HEK293 (cell line): ENCODE data around the gene KRTAP5-2.
A peak's percentile ranks its signal among the peaks of the same experiment; 100 is the strongest.

ENCODE experiments used
- CTCF ChIA-PET: fragments of 350-600 bp; formaldehyde crosslinking; extraction: SDS; loops from one replicate; lab custom pipeline; 2021; ENCODE audit warnings: antibody characterized with exemption; lab: Yijun Ruan, JAX
- POLR2A ChIA-PET: fragments of 300-600 bp; formaldehyde crosslinking; extraction: SDS; loops from one replicate; lab custom pipeline; 2020; ENCODE audit warnings: antibody characterized with exemption, inconsistent platforms; lab: Yijun Ruan, JAX
- H3K27ac ChIP-seq: fragments of 200-500 bp; sonication (Bioruptor generic); 2 replicates; pipeline ENCODE4 v1.5.1; 2014; ENCODE audit warnings: low read depth, low read length, control low read depth, inconsistent platforms; ENCODE audit errors: extremely low read depth
- H3K36me3 ChIP-seq, 2 experiments: fragments of 200-500 bp in 1 of 2; sonication (Bioruptor generic) in 1 of 2; 1 replicate in 1 of 2; 2 replicates in 1 of 2; pipeline ENCODE4 v1.5.1; 2014 to 2017; ENCODE audit warnings: inconsistent platforms in 2 of 2, low read length in 2 of 2; ENCODE audit not compliant: control insufficient read depth in 2 of 2, insufficient read depth in 1 of 2
- H3K4me1 ChIP-seq: fragments of 200-500 bp; sonication (Bioruptor generic); 2 replicates; pipeline ENCODE4 v1.5.1; 2014; ENCODE audit warnings: mild to moderate bottlenecking, low read length, inconsistent platforms; ENCODE audit not compliant: control insufficient read depth, insufficient read depth
- H3K4me3 ChIP-seq: 2 replicates; pipeline ENCODE4 v1.5.1; 2011; ENCODE audit warnings: low read depth, mild to moderate bottlenecking, control low read depth, low read length, moderate library complexity
- H3K9me3 ChIP-seq: fragments of 200-500 bp; sonication (Bioruptor generic); 2 replicates; pipeline ENCODE4 v1.5.1; 2014; ENCODE audit warnings: low read depth, low read length, inconsistent platforms; ENCODE audit not compliant: control insufficient read depth, insufficient read depth
- KLF10 ChIP-seq: fragments of 450-650 bp; IDR thresholded peaks from 2 replicates; pipeline ENCODE4 v1.5.1; 2018; ENCODE audit warnings: missing biosample characterization, mild to moderate bottlenecking, missing genetic modification characterization
- MYNN ChIP-seq: fragments of 450-650 bp; formaldehyde crosslinking; IDR thresholded peaks from 2 replicates; pipeline ENCODE4 v1.5.1; 2016; ENCODE audit warnings: missing biosample characterization, missing genetic modification characterization, borderline replicate concordance
- OVOL3 ChIP-seq: fragments of 450-650 bp; formaldehyde crosslinking; IDR thresholded peaks from 2 replicates; pipeline ENCODE4 v1.5.1; 2016; ENCODE audit warnings: missing biosample characterization, missing genetic modification characterization
- SALL2 ChIP-seq: fragments of 450-650 bp; formaldehyde crosslinking; IDR thresholded peaks from 2 replicates; pipeline ENCODE4 v1.5.0; 2017; ENCODE audit warnings: missing biosample characterization, mild to moderate bottlenecking, missing genetic modification characterization, borderline replicate concordance
- ZIC2 ChIP-seq: fragments of 450-650 bp; formaldehyde crosslinking; IDR thresholded peaks from 2 replicates; pipeline ENCODE4 v1.5.1; 2016; ENCODE audit warnings: missing biosample characterization, missing genetic modification characterization
- ZNF112 ChIP-seq: fragments of 450-650 bp; formaldehyde crosslinking; IDR thresholded peaks from 2 replicates; pipeline ENCODE4 v1.5.0; 2017; ENCODE audit warnings: missing biosample characterization, missing genetic modification characterization
- ZNF341 ChIP-seq: fragments of 450-650 bp; formaldehyde crosslinking; IDR thresholded peaks from 2 replicates; pipeline ENCODE4; 2016; ENCODE audit warnings: low read depth, missing biosample characterization, missing genetic modification characterization
- ZNF37A ChIP-seq: fragments of 450-650 bp; IDR thresholded peaks from 2 replicates; pipeline ENCODE4 v1.5.1; 2018; ENCODE audit warnings: missing biosample characterization, missing genetic modification characterization
- ZNF510 ChIP-seq: fragments of 450-650 bp; formaldehyde crosslinking; IDR thresholded peaks from 2 replicates; pipeline ENCODE4 v1.5.1; 2018; ENCODE audit warnings: mild to moderate bottlenecking, missing genetic modification characterization, missing biosample characterization; ENCODE audit not compliant: insufficient replicate concordance
- ZNF626 ChIP-seq: fragments of 450-650 bp; sonication (Bioruptor Pico); formaldehyde crosslinking; IDR thresholded peaks from 2 replicates; pipeline ENCODE4 v1.5.1; 2018; ENCODE audit warnings: missing biosample characterization, missing genetic modification characterization, inconsistent platforms
- ZNF670 ChIP-seq: fragments of 450-650 bp; formaldehyde crosslinking; IDR thresholded peaks from 2 replicates; pipeline ENCODE4 v1.5.1; 2016; ENCODE audit warnings: missing biosample characterization, missing genetic modification characterization, low read depth
- ZNF776 ChIP-seq: fragments of 450-650 bp; formaldehyde crosslinking; IDR thresholded peaks from 2 replicates; pipeline ENCODE4 v1.5.0; 2017; ENCODE audit warnings: missing biosample characterization, missing genetic modification characterization, borderline replicate concordance
- ZSCAN30 ChIP-seq: fragments of 450-650 bp; IDR thresholded peaks from 2 replicates; pipeline ENCODE4 v1.5.1; 2018; ENCODE audit warnings: missing biosample characterization, mild to moderate bottlenecking, missing genetic modification characterization, moderate library complexity
- TF ChIP-seq, protein P1 (sequence below): fragments of 450-650 bp; formaldehyde crosslinking; IDR thresholded peaks from 2 replicates; pipeline ENCODE4 v1.5.1; 2016; ENCODE audit warnings: missing biosample characterization, missing genetic modification characterization
- TF ChIP-seq, protein P2 (sequence below): fragments of 450-650 bp; formaldehyde crosslinking; IDR thresholded peaks from 2 replicates; pipeline ENCODE4 v1.5.1; 2016; ENCODE audit warnings: missing biosample characterization, missing genetic modification characterization
- TF ChIP-seq, protein P3 (sequence below): IDR thresholded peaks from 2 replicates; pipeline ENCODE4 v1.6.1; 2011; ENCODE audit warnings: mild to moderate bottlenecking, low read depth, low read length, borderline replicate concordance
- TF ChIP-seq, protein P4 (sequence below): fragments of 450-650 bp; formaldehyde crosslinking; conservative IDR thresholded peaks from 2 replicates; pipeline ENCODE4 v1.5.1; 2016; ENCODE audit warnings: low read depth, missing biosample characterization, missing genetic modification characterization
- TF ChIP-seq, protein P5 (sequence below): fragments of 450-650 bp; formaldehyde crosslinking; IDR thresholded peaks from 2 replicates; pipeline ENCODE4 v1.5.1; 2017; ENCODE audit warnings: missing biosample characterization, missing genetic modification characterization

KRTAP5-2 gene

DNA sequence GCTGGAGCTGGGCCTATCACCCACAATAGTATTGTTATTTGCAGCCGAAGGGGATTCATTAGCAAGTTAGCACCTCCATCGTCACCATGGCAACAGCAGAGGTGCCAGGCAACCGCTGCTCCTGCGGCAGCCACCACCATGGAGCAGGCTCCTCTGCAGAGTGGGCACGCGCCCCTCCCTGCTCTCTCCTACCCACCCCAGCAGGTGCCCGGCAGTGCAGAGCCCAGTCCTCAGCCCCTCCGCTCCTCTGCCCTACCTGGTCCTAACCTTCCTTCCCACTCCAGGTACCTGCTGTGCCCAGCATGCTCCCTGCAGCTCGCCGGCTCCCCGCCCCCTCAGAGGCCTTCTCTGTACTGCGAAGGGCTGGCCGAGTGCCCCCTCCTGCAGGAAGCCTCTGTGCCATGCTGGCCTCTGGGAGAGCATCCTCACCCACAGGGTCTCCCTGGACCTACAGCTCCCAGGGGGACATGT is 29.6 kb downstream of the KRTAP5-2 start:
- TF ChIP-seq, protein P1, sequence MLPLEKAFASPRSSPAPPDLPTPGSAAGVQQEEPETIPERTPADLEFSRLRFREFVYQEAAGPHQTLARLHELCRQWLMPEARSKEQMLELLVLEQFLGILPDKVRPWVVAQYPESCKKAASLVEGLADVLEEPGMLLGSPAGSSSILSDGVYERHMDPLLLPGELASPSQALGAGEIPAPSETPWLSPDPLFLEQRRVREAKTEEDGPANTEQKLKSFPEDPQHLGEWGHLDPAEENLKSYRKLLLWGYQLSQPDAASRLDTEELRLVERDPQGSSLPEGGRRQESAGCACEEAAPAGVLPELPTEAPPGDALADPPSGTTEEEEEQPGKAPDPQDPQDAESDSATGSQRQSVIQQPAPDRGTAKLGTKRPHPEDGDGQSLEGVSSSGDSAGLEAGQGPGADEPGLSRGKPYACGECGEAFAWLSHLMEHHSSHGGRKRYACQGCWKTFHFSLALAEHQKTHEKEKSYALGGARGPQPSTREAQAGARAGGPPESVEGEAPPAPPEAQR (tag by site-specific recombination), result no peak
- TF ChIP-seq, protein P2, sequence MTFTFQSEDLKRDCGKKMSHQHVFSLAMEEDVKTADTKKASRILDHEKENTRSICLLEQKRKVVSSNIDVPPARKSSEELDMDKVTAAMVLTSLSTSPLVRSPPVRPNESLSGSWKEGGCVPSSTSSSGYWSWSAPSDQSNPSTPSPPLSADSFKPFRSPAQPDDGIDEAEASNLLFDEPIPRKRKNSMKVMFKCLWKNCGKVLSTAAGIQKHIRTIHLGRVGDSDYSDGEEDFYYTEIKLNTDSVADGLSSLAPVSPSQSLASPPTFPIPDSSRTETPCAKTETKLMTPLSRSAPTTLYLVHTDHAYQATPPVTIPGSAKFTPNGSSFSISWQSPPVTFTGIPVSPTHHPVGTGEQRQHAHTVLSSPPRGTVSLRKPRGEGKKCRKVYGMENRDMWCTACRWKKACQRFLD (tag by site-specific recombination), result no peak
- no peak for TF ChIP-seq KLF10 (tag by site-specific recombination)
- peak; percentile 91 for TF ChIP-seq MYNN (tag by site-specific recombination)
- TF ChIP-seq ZNF341 (tag by site-specific recombination), result peak; percentile 62
- no peak for TF ChIP-seq ZNF37A (tag by site-specific recombination)
- TF ChIP-seq ZNF112 (tag by site-specific recombination), result no peak
- TF ChIP-seq, protein P3, sequence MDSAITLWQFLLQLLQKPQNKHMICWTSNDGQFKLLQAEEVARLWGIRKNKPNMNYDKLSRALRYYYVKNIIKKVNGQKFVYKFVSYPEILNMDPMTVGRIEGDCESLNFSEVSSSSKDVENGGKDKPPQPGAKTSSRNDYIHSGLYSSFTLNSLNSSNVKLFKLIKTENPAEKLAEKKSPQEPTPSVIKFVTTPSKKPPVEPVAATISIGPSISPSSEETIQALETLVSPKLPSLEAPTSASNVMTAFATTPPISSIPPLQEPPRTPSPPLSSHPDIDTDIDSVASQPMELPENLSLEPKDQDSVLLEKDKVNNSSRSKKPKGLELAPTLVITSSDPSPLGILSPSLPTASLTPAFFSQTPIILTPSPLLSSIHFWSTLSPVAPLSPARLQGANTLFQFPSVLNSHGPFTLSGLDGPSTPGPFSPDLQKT, result no peak
- TF ChIP-seq, protein P4, sequence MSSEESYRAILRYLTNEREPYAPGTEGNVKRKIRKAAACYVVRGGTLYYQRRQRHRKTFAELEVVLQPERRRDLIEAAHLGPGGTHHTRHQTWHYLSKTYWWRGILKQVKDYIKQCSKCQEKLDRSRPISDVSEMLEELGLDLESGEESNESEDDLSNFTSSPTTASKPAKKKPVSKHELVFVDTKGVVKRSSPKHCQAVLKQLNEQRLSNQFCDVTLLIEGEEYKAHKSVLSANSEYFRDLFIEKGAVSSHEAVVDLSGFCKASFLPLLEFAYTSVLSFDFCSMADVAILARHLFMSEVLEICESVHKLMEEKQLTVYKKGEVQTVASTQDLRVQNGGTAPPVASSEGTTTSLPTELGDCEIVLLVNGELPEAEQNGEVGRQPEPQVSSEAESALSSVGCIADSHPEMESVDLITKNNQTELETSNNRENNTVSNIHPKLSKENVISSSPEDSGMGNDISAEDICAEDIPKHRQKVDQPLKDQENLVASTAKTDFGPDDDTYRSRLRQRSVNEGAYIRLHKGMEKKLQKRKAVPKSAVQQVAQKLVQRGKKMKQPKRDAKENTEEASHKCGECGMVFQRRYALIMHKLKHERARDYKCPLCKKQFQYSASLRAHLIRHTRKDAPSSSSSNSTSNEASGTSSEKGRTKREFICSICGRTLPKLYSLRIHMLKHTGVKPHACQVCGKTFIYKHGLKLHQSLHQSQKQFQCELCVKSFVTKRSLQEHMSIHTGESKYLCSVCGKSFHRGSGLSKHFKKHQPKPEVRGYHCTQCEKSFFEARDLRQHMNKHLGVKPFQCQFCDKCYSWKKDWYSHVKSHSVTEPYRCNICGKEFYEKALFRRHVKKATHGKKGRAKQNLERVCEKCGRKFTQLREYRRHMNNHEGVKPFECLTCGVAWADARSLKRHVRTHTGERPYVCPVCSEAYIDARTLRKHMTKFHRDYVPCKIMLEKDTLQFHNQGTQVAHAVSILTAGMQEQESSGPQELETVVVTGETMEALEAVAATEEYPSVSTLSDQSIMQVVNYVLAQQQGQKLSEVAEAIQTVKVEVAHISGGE, result no peak
- peak; percentile 32; the same call in 1 of the 2 replicates for TF ChIP-seq ZIC2 (tag by site-specific recombination)
- no peak for TF ChIP-seq ZSCAN30
- TF ChIP-seq, protein P5, sequence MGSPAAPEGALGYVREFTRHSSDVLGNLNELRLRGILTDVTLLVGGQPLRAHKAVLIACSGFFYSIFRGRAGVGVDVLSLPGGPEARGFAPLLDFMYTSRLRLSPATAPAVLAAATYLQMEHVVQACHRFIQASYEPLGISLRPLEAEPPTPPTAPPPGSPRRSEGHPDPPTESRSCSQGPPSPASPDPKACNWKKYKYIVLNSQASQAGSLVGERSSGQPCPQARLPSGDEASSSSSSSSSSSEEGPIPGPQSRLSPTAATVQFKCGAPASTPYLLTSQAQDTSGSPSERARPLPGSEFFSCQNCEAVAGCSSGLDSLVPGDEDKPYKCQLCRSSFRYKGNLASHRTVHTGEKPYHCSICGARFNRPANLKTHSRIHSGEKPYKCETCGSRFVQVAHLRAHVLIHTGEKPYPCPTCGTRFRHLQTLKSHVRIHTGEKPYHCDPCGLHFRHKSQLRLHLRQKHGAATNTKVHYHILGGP (tag by site-specific recombination), result no peak
- TF ChIP-seq ZNF776 (tag by site-specific recombination), result no peak
- no peak for TF ChIP-seq OVOL3 (tag by site-specific recombination)
- TF ChIP-seq ZNF510 (tag by site-specific recombination), result no peak
- no peak for TF ChIP-seq ZNF670 (tag by site-specific recombination)
- TF ChIP-seq ZNF626 (tag by site-specific recombination), result no peak
- TF ChIP-seq SALL2 (tag by site-specific recombination), result no peak
- TF ChIP-seq, all 188 proteins: peak for 3
- Histone ChIP-seq H3K4me3 (no peak overlapping the region), H3K4me1 (no peaks in the 10 kb centered on the region; the same call in 1 of the 2 replicates), H3K27ac (no peak overlapping the region), H3K36me3 (peaks cover 0 to 13% of the 10 kb centered on the region in 2 experiments; a peak in 1 of 3 replicates), H3K9me3 (no peaks in the 10 kb centered on the region)
- POLR2A ChIA-PET, result interaction anchor here (0.6 kb wide), 2 partner anchors 11 kb away, joined by 5 to 6 read pairs; no protein-coding TSS in a partner anchor
- CTCF ChIA-PET, result interaction anchor here (0.7 to 1.7 kb wide), 3 partner anchors 11 to 22 kb away, joined by 3 to 12 read pairs (median 4); no protein-coding TSS in a partner anchor
